IMR-90 (cell line): ENCODE results near the gene RAI14.

Experiments
- BHLHE40 ChIP-seq: fragments of 150-350 bp; IDR thresholded peaks from 2 replicates; pipeline ENCODE4 v1.6.1; 2016; ENCODE audit warnings: mild to moderate bottlenecking, low read depth, low read length
- CEBPB ChIP-seq: IDR thresholded peaks from 2 replicates; pipeline ENCODE4 v1.6.1; 2012; ENCODE audit warnings: low read depth, low read length, improper control_type of control experiment
- CTCF ChIP-seq: conservative IDR thresholded peaks from 2 replicates; pipeline ENCODE4 v1.5.1; 2012; ENCODE audit warnings: mild to moderate bottlenecking, low read depth, low read length, improper control_type of control experiment
- ELK1 ChIP-seq: fragments of 150-350 bp; IDR thresholded peaks from 2 replicates; pipeline ENCODE4 v1.6.1; 2016; ENCODE audit warnings: low read depth, mild to moderate bottlenecking, low read length, moderate library complexity, borderline replicate concordance
- MAFK ChIP-seq: IDR thresholded peaks from 2 replicates; pipeline ENCODE4 v1.6.1; 2012; ENCODE audit warnings: low read depth, low read length, improper control_type of control experiment
- MAZ ChIP-seq: IDR thresholded peaks from 2 replicates; pipeline ENCODE4 v1.6.1; 2012; ENCODE audit warnings: low read depth, mild to moderate bottlenecking, low read length, improper control_type of control experiment, moderate library complexity, borderline replicate concordance
- MXI1 ChIP-seq: IDR thresholded peaks from 2 replicates; pipeline ENCODE4 v1.6.1; 2012; ENCODE audit warnings: low read depth, mild to moderate bottlenecking, low read length, moderate library complexity, borderline replicate concordance
- POLR2A ChIP-seq: IDR thresholded peaks from 2 replicates; pipeline ENCODE4 v1.6.1; 2012; ENCODE audit warnings: mild to moderate bottlenecking, low read depth, low read length
- RAD21 ChIP-seq: IDR thresholded peaks from 2 replicates; pipeline ENCODE4 v1.6.1; 2012; ENCODE audit warnings: low read length, improper control_type of control experiment
- RCOR1 ChIP-seq: IDR thresholded peaks from 2 replicates; pipeline ENCODE4 v1.6.1; 2012; ENCODE audit warnings: mild to moderate bottlenecking, low read length, improper control_type of control experiment; ENCODE audit not compliant: insufficient replicate concordance
- RFX5 ChIP-seq: IDR thresholded peaks from 2 replicates; pipeline ENCODE4 v1.8.0; 2012; ENCODE audit warnings: low read depth, mild to moderate bottlenecking, low read length, moderate library complexity
- SMC3 ChIP-seq: fragments of 150-350 bp; IDR thresholded peaks from 2 replicates; pipeline ENCODE4 v1.6.1; 2016; ENCODE audit warnings: low read depth, mild to moderate bottlenecking, antibody characterized with exemption, low read length, moderate library complexity
- USF2 ChIP-seq: fragments of 150-350 bp; IDR thresholded peaks from 2 replicates; pipeline ENCODE4 v1.6.1; 2017; ENCODE audit warnings: mild to moderate bottlenecking, antibody characterized with exemption, low read length, low read depth

- TF ChIP-seq POLR2A (no peak), CTCF (no peak), RCOR1 (no peak), USF2 (no peak), BHLHE40 (no peak), CEBPB (no peak), RFX5 (no peak), MXI1 (no peak), RAD21 (no peak), MAFK (no peak), SMC3 (no peak), ELK1 (no peak), MAZ (no peak)
Observed at GRCh38 chr5:34867660-34868059, 211.5 kb downstream of the RAI14 start.
